Hepatocyte (in vitro differentiated cells): ENCODE data around the gene DGCR2. TPM values are rescaled to one million over a fixed set of nuclear protein-coding genes. Genes with fewer than 3 reads are reported as not detected.

Experiments used
- DNase-seq: peaks from one replicate; pipeline ENCODE4 v3.0.0-alpha.2; 2016; ENCODE audit warnings: low spot score
- H2AFZ ChIP-seq: fragments of 200-600 bp; sonication (generic); 2 replicates; pipeline ENCODE4 v1.6.0; 2016; ENCODE audit warnings: antibody characterized with exemption, mild to moderate bottlenecking
- H3K27ac ChIP-seq: fragments of 200-600 bp; sonication (generic); 2 replicates; pipeline ENCODE4 v1.5.1; 2016; ENCODE audit warnings: mild to moderate bottlenecking
- H3K27me3 ChIP-seq: fragments of 200-600 bp; sonication (generic); 2 replicates; pipeline ENCODE4 v1.6.1; 2016
- H3K36me3 ChIP-seq: fragments of 200-600 bp; sonication (generic); replicated peaks from 2 replicates; pipeline ENCODE4 v1.5.1; 2016; ENCODE audit warnings: low read depth; ENCODE audit not compliant: insufficient read depth
- H3K4me1 ChIP-seq: fragments of 200-600 bp; sonication (generic); 2 replicates; pipeline ENCODE4 v1.5.1; 2016; ENCODE audit warnings: mild to moderate bottlenecking, moderate library complexity; ENCODE audit not compliant: insufficient read depth
- H3K4me2 ChIP-seq: fragments of 200-600 bp; sonication (generic); 2 replicates; pipeline ENCODE4 v1.6.0; 2016
- H3K4me3 ChIP-seq: fragments of 200-600 bp; sonication (generic); 2 replicates; pipeline ENCODE4 v1.5.1; 2016; ENCODE audit warnings: mild to moderate bottlenecking
- H3K79me2 ChIP-seq: fragments of 200-600 bp; sonication (generic); 2 replicates; pipeline ENCODE4 v1.6.0; 2017; ENCODE audit warnings: mild to moderate bottlenecking
- H3K9me2 ChIP-seq: fragments of 200-600 bp; sonication (generic); replicated peaks from 2 replicates; pipeline ENCODE4 v1.6.0; 2017; ENCODE audit warnings: mild to moderate bottlenecking; ENCODE audit not compliant: insufficient read depth
- H3K9me3 ChIP-seq: fragments of 200-600 bp; sonication (generic); 2 replicates; pipeline ENCODE4 v1.5.1; 2016; ENCODE audit warnings: low read depth, mild to moderate bottlenecking
- H4K20me1 ChIP-seq: fragments of 200-600 bp; sonication (generic); 2 replicates; pipeline ENCODE4 v1.6.0; 2016; ENCODE audit warnings: mild to moderate bottlenecking; ENCODE audit not compliant: insufficient read depth, poor library complexity, severe bottlenecking
- EZH2 ChIP-seq: fragments of 200-600 bp; sonication (generic); IDR thresholded peaks from 2 replicates; pipeline ENCODE4 v1.6.1; 2016; ENCODE audit warnings: antibody characterized with exemption, mild to moderate bottlenecking, borderline replicate concordance
- EZH2phosphoT487 ChIP-seq: fragments of 200-600 bp; sonication (generic); IDR thresholded peaks from one replicate; pipeline ENCODE4 v1.6.1; 2018; ENCODE audit warnings: antibody characterized with exemption, mild to moderate bottlenecking, low read depth, moderate library complexity; ENCODE audit not compliant: unreplicated experiment, severe bottlenecking
- WGBS: methylation state at CpG from one replicate; pipeline ENCODE4 v1.1.6; 2016; ENCODE audit warnings: low lambda C conversion rate; ENCODE audit errors: missing lambda C conversion rate; 5-methylcytosine and 5-hydroxymethylcytosine counted together
- polyA plus RNA-seq: library from polyadenylated mRNA; unstranded; fragments of >200 nt; fragmentation: Nextera tagmentation; extraction: Ambion mirVana; gene quantifications from 2 replicates; pipeline ENCODE4 v1.2.1, GENCODE V29; 2016
- total RNA-seq: library from RNA; depleted of rRNA; stranded (reverse); fragments of >200 nt; gene quantifications from 2 replicates; pipeline ENCODE4 v1.2.3, GENCODE V29; 2014
- TF ChIP-seq, protein P1 (sequence below): fragments of 200-600 bp; sonication (generic); IDR thresholded peaks from 2 replicates; pipeline ENCODE4 v1.5.1; 2016; ENCODE audit warnings: antibody characterized with exemption, mild to moderate bottlenecking; ENCODE audit not compliant: poor library complexity

Gene DGCR2
- total and polyA plus RNA-seq, 2 experiments from 2014 or later, result 61.5 to 67.2 TPM

DNA sequence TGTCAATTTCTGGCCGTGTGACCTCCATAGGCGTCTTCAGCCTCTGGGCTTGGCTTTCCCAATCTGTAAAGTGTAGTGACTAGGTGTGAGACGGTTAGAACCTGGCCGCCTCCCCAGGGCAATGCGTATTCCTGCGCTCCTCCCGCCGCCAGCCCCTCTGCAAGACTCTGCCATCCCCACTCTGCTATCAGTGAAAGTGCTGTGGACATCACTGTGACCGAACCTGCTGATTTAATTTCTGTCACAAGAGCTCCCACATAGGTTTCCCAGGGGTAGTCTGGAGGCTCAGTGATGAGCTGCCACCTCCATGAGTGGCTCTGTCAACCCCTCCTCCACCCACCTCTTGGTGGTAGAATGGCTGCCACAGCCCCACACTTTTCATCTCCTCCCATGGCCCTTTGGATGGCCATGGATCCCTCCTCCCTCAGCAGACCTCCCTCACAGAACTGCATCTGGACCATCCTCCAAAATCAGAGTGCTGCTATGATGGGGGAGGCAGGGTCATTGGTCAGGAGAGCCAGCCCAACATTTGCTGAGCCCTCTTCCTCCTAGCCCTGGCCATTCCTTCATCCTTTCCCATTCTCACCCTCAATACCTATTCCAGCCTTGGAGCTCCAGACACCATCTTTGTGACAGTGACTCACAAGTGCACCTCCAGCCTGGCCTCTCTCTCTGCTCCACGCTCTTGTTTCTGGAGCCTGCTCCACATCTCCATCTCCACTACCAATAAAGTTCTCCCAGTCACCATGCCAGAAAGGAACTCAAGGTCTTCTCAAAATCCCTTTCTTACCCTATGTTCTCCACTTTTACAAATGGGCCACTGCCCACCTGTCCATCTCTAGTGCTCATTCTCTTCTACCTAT, 29.3 kb upstream of the DGCR2 start:
- DNase-seq, result no peak
- Histone ChIP-seq H3K27me3 (peaks cover 63% of the 10 kb centered on the region), H3K9me2 (no peaks in the 10 kb centered on the region), H3K79me2 (no peaks in the 10 kb centered on the region), H3K27ac (no peak overlapping the region), H4K20me1 (no peaks in the 10 kb centered on the region), H3K4me3 (no peak overlapping the region), H3K4me2 (no peak overlapping the region), H2AFZ (no peak overlapping the region), H3K9me3 (no peaks in the 10 kb centered on the region), H3K36me3 (no peaks in the 10 kb centered on the region), H3K4me1 (no peaks in the 10 kb centered on the region)
- WGBS, result 63% methylated on average over 10 of the region's 10 CpGs
- no peak for TF ChIP-seq EZH2
- TF ChIP-seq, protein P1, sequence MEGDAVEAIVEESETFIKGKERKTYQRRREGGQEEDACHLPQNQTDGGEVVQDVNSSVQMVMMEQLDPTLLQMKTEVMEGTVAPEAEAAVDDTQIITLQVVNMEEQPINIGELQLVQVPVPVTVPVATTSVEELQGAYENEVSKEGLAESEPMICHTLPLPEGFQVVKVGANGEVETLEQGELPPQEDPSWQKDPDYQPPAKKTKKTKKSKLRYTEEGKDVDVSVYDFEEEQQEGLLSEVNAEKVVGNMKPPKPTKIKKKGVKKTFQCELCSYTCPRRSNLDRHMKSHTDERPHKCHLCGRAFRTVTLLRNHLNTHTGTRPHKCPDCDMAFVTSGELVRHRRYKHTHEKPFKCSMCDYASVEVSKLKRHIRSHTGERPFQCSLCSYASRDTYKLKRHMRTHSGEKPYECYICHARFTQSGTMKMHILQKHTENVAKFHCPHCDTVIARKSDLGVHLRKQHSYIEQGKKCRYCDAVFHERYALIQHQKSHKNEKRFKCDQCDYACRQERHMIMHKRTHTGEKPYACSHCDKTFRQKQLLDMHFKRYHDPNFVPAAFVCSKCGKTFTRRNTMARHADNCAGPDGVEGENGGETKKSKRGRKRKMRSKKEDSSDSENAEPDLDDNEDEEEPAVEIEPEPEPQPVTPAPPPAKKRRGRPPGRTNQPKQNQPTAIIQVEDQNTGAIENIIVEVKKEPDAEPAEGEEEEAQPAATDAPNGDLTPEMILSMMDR, result no peak
- no peak for TF ChIP-seq EZH2phosphoT487

DNA sequence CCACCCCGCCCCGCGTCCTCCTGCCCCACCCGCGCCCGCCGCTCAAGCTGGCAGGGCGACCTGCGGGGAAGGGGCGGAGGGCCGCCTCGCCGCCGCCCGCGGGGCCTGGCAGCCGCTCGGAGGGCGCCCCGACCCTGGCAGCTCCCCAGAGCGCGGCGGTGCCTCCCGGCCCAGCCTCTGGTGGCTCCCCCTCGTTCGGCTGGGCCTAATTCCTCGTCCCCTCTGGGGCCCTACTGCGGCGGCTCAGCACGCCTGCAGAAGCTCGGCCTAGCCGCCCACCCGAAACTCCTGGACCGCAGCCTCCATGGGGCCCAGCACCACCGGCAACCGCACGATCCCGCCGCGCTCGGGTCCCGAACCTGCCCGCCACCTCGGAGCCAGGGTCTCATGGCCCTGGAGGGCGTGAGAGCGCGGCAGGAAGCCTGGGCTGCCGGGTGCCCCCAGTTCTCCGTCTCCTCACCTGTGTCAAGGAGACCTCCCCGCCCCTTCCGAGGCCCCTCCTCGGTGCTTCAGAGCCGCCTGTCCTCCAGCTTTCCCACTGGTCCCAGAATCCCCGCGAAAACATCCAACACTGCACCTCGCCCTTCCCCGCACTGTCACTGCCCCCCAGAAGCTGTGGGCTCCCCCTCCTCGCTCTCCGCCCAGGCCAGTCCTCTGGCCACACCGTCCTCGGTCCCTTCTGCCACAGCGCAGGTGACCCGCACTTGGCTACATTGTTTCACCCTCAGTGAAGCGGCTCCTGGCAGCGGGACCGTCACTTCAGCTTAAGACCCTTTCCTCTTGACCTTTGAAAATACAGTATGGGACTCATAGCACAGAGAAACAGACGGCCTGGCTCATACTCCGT, 28.5 kb upstream of the DGCR2 start:
- Histone ChIP-seq H3K79me2 (no peaks in the 10 kb centered on the region), H3K27me3 (peaks cover 68% of the 10 kb centered on the region), H3K4me1 (no peaks in the 10 kb centered on the region), H2AFZ (no peak overlapping the region), H3K4me3 (no peak overlapping the region), H3K27ac (no peak overlapping the region), H3K9me2 (no peaks in the 10 kb centered on the region), H4K20me1 (no peaks in the 10 kb centered on the region), H3K36me3 (no peaks in the 10 kb centered on the region), H3K9me3 (no peaks in the 10 kb centered on the region), H3K4me2 (no peak overlapping the region)
- no peak for DNase-seq
- WGBS, result 34% methylated on average over 36 of the region's 68 CpGs
- TF ChIP-seq, protein P1, result no peak
- peak; percentile 71 for TF ChIP-seq EZH2
- peak; percentile 49 for TF ChIP-seq EZH2phosphoT487

GRCh38 chr22:19149991-19150390, 27.8 kb upstream of the DGCR2 start, which contains the start of gene GSC2:
Gene GSC2, minus strand, starts transcription at chr22:19150292. Its CDS starts 9 bp downstream, at chr22:19150283.
- no peaks in the 10 kb centered on the region for H3K9me3 ChIP-seq
- no peaks in the 10 kb centered on the region for H3K79me2 ChIP-seq
- no peaks in the 10 kb centered on the region for H3K36me3 ChIP-seq
- whole genome bisulfite sequencing, result 4% methylated on average over 27 of the region's 59 CpGs
- peak within 1 kb of the TSS; percentile 79 for H3K4me2 ChIP-seq
- H2AFZ ChIP-seq, result peak within 1 kb of the TSS; percentile 49
- H4K20me1 ChIP-seq, result no peaks in the 10 kb centered on the region
- DNase-seq, result no peak
- H3K27ac ChIP-seq, result no peak within 1 kb of the TSS
- H3K9me2 ChIP-seq, result no peaks in the 10 kb centered on the region
- no peaks in the 10 kb centered on the region for H3K4me1 ChIP-seq
- H3K27me3 ChIP-seq, result peaks cover 68% of the 10 kb centered on the region
- no peak within 1 kb of the TSS for H3K4me3 ChIP-seq
- TF ChIP-seq EZH2 (no peak), EZH2phosphoT487 (no peak)
- TF ChIP-seq, protein P1, result no peak
